ENCODE data around the gene CLCN7.

Gene CLCN7

GRCh38 chr16:1458977-1459341 lies 15.9 kb downstream of the CLCN7 start:
- DNase-seq, result no peak

DNA sequence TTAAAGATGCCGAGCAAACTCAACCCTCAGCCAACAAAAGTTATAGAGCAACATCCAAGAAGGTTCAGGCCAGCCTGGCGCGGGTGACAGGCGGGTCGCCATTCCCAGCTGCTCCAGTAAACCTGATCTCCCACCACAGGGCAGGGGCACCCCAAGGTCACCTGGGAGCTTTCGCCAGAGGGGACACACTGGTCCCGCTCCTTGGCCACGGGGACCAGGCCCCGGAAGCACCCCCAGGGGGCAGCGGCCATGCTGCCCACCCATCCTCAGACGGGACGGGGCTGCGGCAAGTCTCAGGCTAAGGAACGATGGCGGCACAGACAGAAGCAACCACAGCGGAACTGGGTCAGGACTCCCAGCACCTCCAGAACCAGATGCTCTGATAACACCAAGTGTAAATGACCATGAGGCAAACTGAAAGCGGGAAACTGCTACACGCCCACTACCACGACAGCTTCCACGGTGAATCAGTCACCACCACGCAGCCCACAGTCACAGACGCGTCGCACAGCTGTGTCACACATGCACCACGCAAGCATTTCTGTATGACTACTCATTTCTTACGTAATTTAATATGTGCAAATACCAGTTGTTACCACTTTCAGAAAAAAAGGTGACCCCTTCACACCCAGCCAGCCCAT lies 16.4 kb downstream of the CLCN7 start:
- DNase-seq, result no peak

GRCh38 chr16:1457489-1458245 lies 17.2 kb downstream of the CLCN7 start:
- DNase-seq, result no peak

- DNase-seq, result no peak
These were observed 17.9 kb downstream of the CLCN7 start for GRCh38 chr16:1456951-1457350.

GRCh38 chr16:1455190-1456171 lies 19.3 kb downstream of the CLCN7 start:
- no peak for DNase-seq

- no peak for DNase-seq
These were observed 20.3 kb downstream of the CLCN7 start for GRCh38 chr16:1454561-1454960.

- no peak for DNase-seq
These were observed 21.5 kb downstream of the CLCN7 start for GRCh38 chr16:1453316-1453715.

DNA sequence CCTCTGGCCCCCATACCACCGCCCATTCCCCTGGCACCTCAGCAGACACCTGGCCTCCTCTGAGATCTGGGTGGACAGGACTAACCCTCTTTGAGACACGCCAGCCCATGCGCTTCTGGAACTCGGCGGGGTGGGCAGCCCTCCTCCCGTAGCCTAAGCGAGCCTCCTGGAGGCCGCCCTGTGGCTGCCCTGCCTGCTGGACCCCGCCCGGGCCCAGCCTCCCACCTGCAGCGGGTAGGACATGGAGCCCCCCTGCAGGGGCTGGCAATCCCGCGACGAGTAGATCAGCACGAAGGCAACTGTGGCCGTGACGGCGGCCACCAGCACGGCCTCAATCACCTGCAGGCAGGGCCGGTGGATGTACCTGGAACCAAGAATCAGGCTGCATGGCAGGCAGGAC lies 22.3 kb downstream of the CLCN7 start:
- DNase-seq, result no peak

DNA sequence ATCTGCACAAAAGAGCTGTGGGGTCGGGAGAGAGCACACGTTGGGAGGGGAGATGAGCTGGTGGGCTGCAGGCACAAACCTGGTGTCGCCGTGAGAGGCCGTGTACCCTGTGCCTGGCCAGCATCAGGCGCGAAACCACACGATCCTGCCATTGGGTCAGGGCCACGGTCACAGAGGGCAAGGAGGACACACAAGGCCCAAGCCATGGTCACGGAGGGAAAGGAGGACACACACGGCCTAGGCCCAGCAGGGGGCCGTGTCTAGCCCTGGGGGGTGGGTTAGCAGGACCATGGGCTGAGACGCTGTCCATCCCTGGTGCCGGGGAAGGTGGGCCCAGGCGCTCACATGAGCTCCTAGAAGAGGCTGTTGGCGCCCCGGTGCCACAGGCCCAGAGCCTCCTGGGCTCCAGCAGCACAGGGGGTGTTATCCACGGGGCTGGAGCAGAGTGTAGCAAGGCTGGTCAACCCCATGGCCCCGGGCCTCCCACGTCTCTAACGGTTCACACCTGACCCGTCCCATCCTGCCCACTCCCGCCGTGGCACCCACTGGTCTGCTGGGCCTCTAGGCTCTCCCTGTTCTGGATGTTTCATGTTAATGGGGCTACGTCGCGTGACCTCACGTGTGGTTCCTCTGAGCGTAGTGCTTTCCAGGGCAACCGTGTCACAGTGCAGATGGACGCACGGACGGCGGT lies 23.0 kb downstream of the CLCN7 start:
- no peak for DNase-seq

DNA sequence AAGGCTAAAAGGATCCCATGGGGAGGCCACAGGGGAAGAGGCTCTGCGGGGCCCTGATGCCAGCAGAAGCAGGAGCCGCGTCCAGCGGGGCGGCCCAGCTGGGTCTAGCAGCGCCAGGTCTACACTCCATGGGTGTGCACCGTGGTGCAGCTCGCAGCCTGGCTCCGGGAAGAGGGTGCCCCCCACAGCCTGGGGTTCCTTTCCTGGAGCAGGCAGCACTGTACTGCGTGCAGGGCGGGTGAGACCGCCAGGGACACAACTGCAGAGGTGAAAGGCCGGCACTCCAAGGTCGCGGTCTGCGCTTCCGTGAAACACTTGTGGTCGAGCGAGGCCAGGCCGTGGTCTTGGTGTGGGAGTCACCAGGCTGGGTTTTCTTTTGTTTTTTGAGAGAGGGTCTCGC lies 24.0 kb downstream of the CLCN7 start:
- no peak for DNase-seq

DNA sequence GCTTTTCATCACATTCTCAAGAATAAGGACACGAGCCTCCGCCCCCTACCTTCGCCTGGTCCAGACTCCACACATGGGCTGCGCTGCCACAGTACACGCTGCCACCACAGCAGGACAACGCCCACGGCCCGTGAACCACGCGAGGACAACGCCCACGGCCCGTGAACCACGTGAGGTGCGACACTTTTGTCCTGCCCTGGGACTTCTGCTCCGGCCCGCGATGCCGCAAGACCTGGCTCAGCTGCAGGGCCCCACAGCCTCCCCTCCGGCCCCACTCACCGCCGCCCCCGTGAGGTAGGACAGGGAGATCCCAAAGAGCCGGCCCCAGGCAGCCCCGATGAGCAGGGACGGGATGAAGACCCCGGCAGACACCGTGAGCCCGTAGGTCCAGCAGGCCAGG lies 24.6 kb downstream of the CLCN7 start:
- DNase-seq, result no peak

DNA sequence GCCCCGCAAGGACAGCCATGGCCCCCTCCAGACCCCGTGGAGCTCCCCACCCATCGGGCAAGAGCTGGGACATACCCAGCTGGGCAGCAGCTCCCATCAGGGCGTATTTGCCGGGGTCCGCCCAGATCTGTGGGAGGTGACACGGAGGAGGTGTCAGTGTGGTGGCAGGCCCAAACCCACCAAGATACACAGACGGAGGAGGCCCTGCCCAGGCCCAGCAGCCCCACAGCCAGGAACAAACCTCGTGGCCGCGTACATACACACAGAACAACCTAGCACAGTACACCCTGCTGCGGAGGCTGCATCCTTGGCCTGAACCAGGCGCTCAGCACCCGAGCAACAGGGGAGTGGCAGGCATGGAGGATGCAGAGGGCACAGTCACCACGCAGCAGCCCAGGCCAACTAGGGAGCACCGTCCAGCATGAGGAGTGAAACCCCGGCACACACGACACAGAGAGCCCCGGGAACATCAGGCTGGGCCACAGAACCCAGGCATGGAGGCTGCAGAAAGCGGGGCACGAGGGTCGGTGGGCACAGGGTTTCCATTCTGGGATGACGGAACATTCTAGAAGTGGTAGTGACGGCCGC lies 25.5 kb downstream of the CLCN7 start:
- DNase-seq, result no peak

GRCh38 chr16:1448536-1449116 lies 26.2 kb downstream of the CLCN7 start:
- no peak for DNase-seq

GRCh38 chr16:1447965-1448364 lies 26.9 kb downstream of the CLCN7 start:
- no peak for DNase-seq

DNA sequence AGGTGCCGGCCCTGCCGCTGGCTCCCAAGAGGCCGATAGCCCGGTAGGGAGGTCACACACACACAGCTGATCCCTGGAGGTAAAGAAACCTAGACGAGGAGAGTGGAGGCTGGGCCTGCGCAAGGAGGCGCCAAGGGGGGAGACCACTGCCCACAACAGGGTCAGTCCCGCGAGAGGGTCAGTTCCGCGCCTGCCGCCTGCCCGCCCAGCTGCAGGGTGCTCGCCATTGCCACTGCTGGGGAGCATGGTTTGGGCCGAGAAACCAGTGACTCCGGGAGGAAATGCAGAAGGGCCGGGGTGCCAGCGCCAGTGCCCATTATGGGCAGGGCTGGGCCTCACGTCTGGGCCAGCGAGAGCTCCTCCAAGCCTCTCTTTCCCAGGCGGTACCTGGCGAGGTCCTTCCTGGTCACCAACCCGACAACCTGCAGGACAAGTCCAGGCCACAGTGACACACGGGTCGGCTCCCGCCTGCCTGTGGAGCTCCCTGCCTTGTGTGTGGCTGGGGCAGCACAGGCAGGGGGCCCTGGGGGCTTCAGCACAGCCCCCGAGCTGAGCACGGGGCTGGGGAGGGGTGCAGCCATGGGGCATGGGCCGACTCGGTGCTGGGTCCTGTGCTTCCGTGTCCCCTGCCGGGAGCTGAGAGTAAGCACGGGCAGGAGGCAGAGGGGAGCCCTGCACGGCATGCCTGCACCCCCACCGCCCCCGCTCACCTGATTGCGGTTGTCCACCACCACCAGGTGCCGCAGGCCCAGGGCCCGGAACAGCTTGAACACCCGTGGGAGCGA lies 28.3 kb downstream of the CLCN7 start:
- no peak for DNase-seq

- DNase-seq, result no peak
These were observed 29.2 kb downstream of the CLCN7 start for GRCh38 chr16:1445518-1446203.

DNA sequence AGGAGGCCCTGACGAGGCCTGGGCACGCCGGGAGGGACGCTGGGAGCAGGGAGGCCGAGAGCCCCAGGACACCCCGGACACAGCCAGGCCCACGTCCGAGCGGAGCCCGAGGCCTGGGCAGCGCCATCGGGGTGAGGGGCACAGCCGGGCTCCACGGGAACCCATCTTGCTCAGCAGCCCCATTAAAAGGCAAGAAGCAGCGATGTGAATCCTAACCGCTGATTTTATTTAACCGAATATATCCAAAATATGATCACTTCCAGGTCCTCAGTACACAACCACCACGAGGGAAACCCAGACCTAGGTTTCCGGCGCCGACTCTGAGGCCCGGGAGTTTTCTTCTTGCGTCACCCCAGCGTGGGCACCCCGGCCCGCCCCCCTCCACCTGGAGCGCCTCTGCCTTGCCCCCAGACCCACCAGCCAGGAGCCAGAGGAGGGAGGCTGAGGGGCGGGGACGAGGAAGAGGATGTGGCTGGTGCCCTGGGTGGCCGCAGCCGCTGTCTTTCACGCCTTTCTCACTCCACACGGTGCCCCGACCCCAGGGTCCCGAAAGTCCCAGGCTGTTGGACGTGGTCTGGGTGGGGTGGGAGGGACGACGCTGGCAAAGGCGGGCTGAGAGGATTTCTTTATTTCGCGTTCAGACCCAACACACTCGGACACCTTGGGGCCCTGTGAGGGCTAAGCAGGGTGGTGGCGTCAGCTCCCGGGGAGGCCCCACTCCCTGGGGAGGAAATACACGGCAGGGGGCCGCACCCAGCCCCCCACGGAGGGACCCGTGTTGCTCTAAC lies 29.9 kb downstream of the CLCN7 start:
- DNase-seq, result no peak

DNA sequence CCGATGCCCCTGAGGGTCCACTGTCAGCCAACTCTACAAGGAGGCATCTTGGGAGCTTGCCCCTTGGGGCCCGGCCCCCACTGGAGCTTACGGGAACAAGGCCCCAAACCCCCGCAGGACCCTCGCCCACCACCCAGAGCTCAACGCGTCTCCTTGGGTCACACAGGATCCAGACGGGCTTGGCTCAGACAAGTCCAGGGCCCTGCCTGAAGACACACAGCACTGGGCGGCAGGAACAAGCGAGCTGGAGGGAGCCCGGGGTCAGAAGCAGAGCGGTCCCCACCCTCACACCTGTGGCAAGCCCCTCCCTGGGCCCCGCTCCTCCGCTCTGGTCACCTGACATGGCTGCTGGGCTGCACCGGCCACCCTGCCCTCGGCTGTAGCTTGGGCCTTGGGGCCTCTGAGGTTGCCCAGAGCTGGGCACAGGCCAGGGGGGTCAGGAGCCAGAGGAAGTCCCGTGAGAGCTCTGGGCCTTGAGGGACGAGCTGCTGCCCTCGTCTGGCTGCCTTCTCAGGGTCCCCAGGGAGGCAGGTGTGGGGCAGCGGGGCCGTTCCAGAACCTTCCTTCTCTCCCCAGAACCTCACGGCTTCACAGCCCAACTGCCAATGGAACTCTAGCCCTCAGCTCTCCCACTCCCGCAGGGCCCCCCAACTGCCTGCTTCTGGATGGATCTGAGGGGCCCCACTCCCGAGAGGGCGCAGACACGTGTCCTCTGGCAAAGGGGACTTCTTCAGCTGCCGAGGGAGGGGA lies 30.7 kb downstream of the CLCN7 start, which contains the start of gene CCDC154:
Gene CCDC154, minus strand, starts transcription at position 577 of the 750 bp plus-strand sequence. Its CDS starts 234 bp downstream, at position 343.
- no peak for DNase-seq

DNA sequence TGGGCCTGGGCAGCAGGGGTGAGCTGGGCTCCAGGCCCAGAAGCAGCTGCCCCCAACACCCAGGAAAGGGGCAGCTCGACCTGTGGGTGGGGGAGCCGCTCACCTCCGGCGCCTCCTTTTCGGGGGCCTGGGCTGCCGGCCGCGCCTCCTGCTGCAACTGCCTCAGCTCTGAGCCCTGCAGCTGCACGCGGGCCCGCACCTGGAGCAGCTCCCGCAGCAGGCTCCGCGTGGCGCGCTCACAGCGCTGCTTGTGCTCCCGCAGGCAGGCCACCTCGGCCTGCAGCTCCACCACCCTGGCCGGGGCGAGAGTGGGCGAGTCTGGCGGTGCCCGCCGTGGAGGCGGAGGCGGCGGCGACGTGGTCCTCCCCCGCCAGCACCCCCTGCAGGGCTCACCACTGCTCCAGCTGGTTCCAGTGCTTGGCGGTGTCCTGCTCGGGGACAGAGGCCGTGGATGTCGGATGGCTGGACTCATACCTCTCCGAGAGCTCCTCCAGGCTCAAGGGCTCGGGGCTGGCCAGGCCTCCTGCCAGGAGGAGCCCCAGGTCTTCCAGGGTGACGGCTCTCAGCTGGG lies 31.3 kb downstream of the CLCN7 start:
- no peak for DNase-seq

Measured in GF-D8 (cell line).